Lower leg skin (tissue), 3 donors: ENCODE data around the gene HERPUD2.

ENCODE experiments used
- POLR2A ChIP-seq, 2 donors: fragments of 450-650 bp; IDR thresholded peaks; one replicate each; pipeline ENCODE4 v1.6.1; 2016 to 2017; ENCODE audit warnings: antibody characterized with exemption in 2 of 2, mild to moderate bottlenecking in 1 of 2, moderate library complexity in 1 of 2
- TF ChIP-seq, protein P1 (sequence below), 3 donors: fragments of 450-650 bp; IDR thresholded peaks; one replicate each; pipeline ENCODE4 v1.5.1; 2016; ENCODE audit warnings: antibody characterized with exemption in 3 of 3, mild to moderate bottlenecking in 3 of 3, moderate library complexity in 2 of 3

DNA sequence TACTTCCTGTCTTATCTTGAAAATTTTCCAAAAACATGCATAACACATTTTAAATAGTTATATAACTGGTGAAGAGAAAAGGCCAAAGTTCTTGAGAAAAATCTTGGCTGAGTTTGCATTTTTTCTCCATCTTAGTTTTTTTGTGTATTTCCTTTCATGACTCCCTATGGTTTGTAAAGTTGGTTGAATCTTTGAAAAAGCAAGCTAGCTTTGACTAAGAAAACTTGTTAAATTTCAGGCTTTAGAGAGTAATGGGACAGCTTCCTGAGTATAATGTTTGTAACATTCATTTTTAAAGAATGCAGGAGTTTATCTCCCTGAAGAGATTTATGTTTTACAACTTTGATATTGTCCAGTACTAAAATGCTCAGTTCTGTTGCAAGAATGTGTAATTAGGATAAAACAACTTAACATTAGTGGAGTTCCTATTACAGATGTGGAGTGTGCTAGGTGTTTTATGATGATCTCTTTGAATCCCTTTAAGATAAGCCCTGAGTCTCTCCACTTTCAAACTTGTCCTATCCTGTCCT, 11.1 kb upstream of the HERPUD2 start:
- TF ChIP-seq, protein P1, sequence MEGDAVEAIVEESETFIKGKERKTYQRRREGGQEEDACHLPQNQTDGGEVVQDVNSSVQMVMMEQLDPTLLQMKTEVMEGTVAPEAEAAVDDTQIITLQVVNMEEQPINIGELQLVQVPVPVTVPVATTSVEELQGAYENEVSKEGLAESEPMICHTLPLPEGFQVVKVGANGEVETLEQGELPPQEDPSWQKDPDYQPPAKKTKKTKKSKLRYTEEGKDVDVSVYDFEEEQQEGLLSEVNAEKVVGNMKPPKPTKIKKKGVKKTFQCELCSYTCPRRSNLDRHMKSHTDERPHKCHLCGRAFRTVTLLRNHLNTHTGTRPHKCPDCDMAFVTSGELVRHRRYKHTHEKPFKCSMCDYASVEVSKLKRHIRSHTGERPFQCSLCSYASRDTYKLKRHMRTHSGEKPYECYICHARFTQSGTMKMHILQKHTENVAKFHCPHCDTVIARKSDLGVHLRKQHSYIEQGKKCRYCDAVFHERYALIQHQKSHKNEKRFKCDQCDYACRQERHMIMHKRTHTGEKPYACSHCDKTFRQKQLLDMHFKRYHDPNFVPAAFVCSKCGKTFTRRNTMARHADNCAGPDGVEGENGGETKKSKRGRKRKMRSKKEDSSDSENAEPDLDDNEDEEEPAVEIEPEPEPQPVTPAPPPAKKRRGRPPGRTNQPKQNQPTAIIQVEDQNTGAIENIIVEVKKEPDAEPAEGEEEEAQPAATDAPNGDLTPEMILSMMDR (IDR thresholded peaks at IDR 0.05), result no peak
- TF ChIP-seq POLR2A (IDR thresholded peaks at IDR 0.05), result no peak
